RWPE1 (cell line): ENCODE measurements around the gene ATXN1L.

ENCODE experiments used
- CTCF ChIA-PET: fragments of 350-600 bp; sonication (Branson Sonifier 250); formaldehyde crosslinking; extraction: SDS; loops from one replicate; lab custom pipeline; 2021; lab: Yijun Ruan, JAX
- POLR2A ChIA-PET: fragments of 400-600 bp; formaldehyde crosslinking; extraction: SDS; loops from one replicate; lab custom pipeline; 2020; ENCODE audit warnings: antibody characterized with exemption; ENCODE audit not compliant: low non-redundant PET; lab: Yijun Ruan, JAX
- DNase-seq: peaks from one replicate; pipeline ENCODE4 v3.0.0; 2012; ENCODE audit warnings: low spot score
- H3K27ac ChIP-seq: fragments of 450-650 bp; 2 replicates; pipeline ENCODE4 v1.5.1; 2017
- CTCF ChIP-seq: fragments of 450-650 bp; conservative IDR thresholded peaks from 2 replicates; pipeline ENCODE4 v1.5.1; 2017; ENCODE audit warnings: low read depth, mild to moderate bottlenecking

ATXN1L gene

DNA sequence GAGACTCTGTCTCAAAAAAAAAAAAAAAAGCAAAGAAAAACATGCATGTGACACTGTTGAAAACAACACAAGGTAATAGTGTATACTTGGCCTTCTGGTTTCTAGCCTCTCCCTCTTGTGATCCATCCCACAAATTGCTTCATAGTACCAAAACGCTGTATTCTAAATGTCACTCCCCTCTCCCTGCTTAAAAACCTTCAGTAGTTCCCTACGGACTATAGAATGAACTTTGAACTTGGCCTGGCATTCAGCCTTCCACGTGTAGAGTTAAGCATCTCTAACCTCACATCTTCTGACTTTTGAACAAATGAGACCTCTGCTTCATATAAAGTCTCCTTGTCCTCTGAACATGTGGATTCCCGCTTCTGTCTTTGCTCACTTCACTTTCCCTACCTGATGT lies 33.1 kb downstream of the ATXN1L start:
- no peak for TF ChIP-seq CTCF
- ChIA-PET CTCF (no interaction called here), POLR2A (no interaction called here)
- no peak overlapping the region for H3K27ac ChIP-seq
- DNase-seq: no peak

GRCh38 chr16:71880176-71880575 lies 34.4 kb downstream of the ATXN1L start:
- CTCF ChIA-PET: no interaction called here
- POLR2A ChIA-PET: no interaction called here
- DNase-seq: no peak
- TF ChIP-seq CTCF: no peak
- no peak overlapping the region for H3K27ac ChIP-seq

DNA sequence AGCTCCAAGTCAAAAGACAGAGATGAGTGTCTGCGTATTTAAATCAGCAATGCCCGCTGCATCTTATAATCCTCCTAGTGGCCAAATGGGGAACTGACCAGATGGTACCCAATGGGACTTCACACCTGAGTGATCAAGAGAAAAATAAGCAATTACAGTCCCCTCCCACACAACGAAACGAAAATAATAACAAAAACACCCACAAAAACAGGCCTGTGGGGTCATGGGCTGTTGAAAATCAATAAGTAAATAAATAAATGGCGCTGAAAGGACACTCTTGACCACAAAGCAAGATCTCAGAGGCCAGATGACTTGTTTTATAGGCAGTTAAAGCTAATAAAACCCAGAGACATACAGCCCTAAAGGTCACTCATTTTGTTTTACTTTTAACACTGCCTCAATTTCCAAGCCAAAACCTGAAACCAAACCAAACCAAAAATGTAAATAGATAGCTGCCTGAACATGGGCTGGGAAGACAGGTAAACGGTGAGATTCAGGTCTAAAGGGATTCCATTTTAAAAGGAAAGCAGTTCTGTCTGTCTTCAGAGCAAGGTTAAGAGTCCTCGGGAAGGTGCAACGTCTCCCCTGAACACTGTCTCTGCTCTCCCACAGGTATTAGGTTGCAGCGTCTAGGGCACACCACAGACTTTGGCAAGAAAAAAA lies 36.9 kb downstream of the ATXN1L start:
- DNase-seq: peak; percentile 82
- ChIA-PET POLR2A (interaction anchor here (0.6 kb wide), 3 partner anchors 11 to 153 kb away, joined by 3 to 6 read pairs (median 3); no protein-coding TSS in a partner anchor), CTCF (interaction anchor here (0.5 to 2.4 kb wide), 14 partner anchors 10 to 274 kb away, joined by 3 to 23 read pairs (median 4); partner anchors contain the start of genes ATXN1L and IST1)
- H3K27ac ChIP-seq: peak overlapping the region; percentile 82
- TF ChIP-seq CTCF: peak; percentile 93

DNA sequence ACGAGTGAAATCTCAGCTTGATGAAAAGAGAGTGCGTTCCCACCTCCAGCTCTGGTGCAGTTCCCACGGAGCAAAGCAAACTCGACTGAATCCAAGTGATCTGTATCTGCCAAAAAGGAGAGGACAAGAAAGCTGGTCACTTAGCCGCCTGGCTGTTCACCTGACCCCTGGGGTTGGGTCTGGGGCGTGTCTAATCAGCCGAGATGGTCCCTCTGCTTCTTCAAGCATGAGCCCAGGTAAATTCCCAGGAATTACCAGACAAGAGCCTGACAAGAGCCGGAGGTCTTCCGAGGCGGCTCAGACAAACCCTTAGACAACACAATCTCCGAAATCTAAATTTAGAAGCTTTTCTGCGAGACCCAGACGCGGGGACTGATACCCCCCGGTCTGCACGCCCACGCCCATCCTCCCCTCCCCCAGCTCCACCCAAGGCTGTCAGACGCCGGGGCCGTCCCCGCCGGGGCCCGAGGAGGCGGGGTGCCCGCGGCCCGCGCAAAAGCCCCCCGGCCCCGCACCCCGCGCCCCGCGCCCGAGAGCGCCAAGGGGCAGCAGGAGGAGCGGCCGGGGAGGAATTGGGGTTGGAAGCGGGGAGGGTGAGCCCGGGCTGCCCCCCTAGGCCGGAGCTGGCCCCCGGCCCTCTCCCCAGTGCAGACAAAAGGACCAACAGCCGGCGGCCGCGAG lies 37.5 kb downstream of the ATXN1L start:
- DNase-seq: peak; percentile 36
- TF ChIP-seq CTCF: no peak
- ChIA-PET CTCF (interaction anchor here (0.7 to 2.4 kb wide), 11 partner anchors 10 to 78 kb away, joined by 3 to 23 read pairs (median 4); partner anchors contain the start of genes ATXN1L and IST1), POLR2A (interaction anchor here (0.6 kb wide), 2 partner anchors 28 to 153 kb away, joined by 3 read pairs; no protein-coding TSS in a partner anchor)
- peak overlapping the region; percentile 82 for H3K27ac ChIP-seq

DNA sequence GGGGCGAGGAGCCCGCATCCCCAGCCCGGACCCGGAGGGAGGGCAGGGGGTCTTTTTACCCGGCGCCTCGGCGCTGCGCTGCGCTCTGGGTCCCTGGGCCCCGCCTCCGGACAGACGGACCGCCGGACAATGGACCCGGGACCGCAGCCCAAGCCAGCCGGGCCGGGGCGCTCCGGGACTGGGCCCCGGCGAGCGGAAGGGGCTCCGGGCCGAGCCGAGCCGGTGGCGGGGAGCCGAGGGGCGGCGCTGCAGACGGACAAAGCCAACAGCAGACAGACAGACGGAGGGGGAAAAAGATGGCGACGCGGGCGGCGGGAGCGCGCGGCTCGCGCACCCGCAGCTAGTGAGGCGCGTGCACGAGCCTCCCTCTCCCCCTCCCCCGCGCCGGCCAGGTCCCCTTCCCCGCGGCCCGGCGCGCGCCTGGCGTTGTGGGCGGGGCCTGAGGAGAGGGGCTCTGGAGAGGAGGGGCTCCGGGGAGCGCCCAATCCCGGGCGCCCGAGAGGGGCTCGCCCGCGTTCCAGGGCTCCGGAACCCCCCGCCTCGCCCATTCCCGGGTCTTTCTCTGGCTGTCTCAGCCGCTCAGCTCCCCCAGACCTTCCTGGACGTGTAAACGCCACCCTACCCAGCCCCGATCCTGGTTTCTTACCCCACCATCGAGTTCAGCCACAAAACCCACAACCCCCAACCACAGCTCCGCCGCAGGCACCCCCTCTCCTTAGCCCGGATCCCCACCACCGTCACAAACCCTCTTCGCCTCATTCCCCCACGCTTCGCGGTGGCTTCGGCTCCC lies 38.3 kb downstream of the ATXN1L start, which contains the start of gene ZNF821:
Gene ZNF821 (minus strand): TSS at position 334 of the 790 bp plus-strand sequence. CDS start 4,236 bp downstream, outside the sequence.
- CTCF ChIA-PET: interaction anchor here (0.6 to 2.4 kb wide), 5 partner anchors 10 to 77 kb away, joined by 3 to 23 read pairs (median 6); partner anchors contain the start of genes AP1G1, ATXN1L and IST1
- peak; percentile 79 for DNase-seq
- peak; percentile 40 for TF ChIP-seq CTCF
- POLR2A ChIA-PET: no interaction called here
- H3K27ac ChIP-seq: peak within 1 kb of the TSS; percentile 82

DNA sequence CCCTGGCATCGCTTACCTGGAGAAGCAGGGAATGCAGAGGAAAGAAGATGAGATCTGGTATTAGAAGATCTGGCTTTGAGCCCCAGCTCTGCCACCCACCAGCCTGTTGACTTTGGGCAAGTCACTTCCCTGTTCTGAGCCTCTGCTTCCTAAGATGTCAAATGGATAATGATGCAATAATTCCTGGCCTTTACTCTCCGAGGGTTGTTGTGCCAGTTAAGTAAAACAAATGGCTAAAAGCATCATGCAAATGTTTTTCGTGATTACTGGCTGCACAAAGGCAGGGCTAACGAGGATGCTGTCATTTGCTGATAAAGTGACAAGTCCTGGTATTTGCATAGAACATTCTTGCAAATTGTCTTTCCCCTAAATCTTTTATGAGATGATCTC lies 39.5 kb downstream of the ATXN1L start:
- no peak overlapping the region for H3K27ac ChIP-seq
- POLR2A ChIA-PET: no interaction called here
- TF ChIP-seq CTCF: no peak
- CTCF ChIA-PET: no interaction called here
- no peak for DNase-seq
